Stimulated activated CD8-positive, alpha-beta memory T cell treated with anti-CD3 and anti-CD28 coated beads, Interleukin-15, amount 100 ng/mL, for 4 hours (primary cell): Measurements from ENCODE around the gene DUSP1.

ENCODE experiments used
- DNase-seq, 2 donors: peaks; one replicate each; pipeline ENCODE4 v3.0.0-alpha.2; 2020; ENCODE audit warnings: low read depth in 2 of 2

Gene DUSP1

GRCh38 chr5:172762214-172763119 is 8.5 kb downstream of the DUSP1 start:
- DNase-seq = no peak

DNA sequence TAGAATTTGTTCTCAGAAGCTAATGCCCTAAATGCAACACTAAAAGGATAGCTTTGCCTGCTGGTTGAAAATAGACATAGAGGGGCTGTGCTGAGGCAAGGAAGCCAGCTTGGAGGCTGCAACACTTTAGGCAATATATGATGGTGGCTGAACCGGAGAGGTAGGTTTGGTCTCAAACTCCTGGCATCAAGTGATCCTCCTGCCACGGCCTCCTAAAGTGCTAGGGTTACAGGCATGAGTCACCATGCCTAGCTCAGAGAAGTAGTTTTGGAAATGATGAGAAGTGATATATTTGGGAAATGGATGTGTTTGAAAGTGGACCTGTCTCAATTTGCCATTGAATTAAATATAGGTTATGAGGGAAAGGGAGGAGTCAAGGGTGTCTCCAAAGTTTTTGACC is 10.0 kb downstream of the DUSP1 start:
- no peak for DNase-seq

DNA sequence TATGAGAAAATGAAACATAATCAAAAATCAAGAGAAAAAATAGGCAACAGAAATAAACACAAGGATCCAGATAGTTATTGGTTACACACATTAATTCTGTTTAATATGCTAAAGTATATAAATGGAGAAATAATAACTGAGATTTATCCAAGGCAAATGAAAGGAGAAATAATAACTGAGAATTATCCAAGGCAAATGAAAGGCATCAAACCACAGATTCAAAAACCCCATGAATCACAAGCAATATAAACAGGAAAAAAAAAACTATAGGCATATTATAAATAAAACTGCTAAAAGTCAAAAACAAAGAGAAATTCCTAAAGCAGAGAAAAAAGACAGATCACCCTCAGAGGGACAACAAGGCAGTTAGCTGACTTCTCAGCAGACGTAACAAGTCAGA is 10.9 kb downstream of the DUSP1 start:
- DNase-seq = no peak

- no peak for DNase-seq
Observed at GRCh38 chr5:172758834-172759149, 12.2 kb downstream of the DUSP1 start.

DNA sequence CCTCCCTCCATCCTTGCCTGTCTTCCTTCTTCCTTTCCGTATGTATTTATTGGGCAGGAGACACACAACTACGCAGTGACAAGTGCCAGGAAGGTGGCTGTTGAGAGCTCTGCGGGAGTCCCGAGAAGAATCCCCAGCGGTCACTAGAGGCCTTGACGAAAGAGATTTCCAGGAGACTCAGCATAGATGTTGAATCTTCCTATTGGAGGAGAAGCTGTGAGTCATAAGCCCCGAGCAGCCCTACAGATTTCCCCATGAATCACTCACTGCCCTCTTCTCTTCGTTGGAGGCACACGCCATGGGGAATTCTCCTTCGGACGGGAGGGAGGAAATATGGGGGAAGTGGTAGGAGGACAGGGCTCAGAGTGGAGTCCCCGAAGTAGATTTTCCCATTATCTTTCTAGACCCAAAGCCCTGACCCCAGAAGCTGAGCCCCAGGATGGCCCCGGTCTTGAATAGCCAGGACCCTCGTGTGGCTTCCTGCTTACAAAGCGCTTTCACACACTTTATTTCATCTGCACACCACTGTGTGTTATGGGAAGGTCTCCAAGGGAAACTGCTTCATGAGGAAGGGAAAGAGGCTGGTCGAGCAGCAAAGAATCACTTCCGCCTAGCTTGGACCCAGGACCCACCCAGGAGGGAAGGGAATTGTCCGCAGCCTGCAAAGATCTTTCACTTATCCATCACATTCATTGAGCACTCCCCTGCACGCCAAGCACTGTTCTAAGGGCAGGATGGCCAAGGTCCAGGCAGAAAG is 12.7 kb downstream of the DUSP1 start:
- DNase-seq = no peak

DNA sequence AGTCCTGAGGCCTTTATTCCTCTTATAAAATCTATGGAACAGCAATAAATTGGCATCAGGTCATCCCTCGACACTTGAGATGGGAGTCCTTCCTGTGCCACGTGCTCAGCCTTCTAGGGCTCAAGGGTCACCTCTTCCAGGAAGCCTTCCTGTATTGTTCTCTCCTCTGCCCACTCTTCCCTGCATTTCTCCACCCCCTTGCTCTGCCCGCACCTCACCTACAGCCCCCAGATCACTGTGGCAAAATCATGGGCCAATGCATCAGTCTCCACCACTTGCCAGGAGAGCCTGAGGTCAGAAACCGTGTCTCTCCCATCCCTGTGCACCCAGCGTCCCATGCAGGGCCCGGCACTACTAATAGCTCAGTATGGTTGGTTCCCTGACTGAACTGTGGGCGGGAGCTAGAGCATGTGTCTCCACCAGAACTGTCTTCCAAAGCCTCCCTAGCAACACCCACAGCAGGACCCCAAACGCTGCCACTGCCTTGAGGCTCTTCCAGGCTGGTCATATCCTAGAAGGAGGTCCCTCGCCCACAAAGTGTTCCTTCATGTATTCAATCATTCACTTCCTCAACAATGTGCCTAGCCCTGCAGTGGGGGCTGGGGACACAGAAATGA is 13.5 kb downstream of the DUSP1 start:
- DNase-seq = no peak

GRCh38 chr5:172756764-172757393 is 14.1 kb downstream of the DUSP1 start:
- no peak for DNase-seq

- DNase-seq = no peak
Observed at GRCh38 chr5:172754596-172755356, 16.2 kb downstream of the DUSP1 start.

- DNase-seq = no peak
Observed at GRCh38 chr5:172753101-172753500, 17.9 kb downstream of the DUSP1 start.

DNA sequence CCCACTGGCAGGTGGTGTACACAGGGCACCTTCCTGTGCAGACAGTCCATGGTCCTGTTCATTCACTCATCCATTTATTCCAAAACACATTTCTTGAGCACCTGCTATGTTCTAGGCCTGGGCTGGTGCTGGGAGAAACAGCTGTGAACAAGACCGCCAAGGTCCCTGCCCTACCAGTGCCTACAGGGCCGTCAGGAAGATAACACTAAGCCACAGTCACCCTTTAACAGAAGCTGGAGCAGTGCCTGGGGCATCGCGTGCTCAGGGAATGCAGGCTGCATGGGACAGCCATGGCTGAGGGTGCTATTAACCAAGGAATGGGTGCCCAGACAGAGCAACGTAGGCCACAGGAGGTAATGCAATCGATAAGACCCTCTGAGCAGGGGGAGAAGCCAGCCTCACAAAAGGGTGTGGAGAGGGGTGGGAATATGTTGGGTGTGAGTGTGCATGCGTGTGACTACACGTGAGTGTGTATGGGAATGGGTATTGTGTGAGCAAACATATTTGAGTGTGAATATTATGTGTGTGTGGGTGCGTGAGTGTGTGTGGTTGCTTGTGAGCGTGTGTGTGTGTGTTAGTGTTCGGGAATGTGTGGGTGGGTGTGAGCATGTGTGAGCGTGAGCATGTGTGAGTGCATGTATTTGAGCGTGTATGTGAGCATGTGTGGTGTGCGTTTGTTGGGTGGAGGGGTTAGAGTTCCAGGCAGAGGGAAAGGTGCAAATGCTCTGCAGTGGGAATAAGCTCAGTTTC is 19.1 kb downstream of the DUSP1 start:
- DNase-seq = no peak

DNA sequence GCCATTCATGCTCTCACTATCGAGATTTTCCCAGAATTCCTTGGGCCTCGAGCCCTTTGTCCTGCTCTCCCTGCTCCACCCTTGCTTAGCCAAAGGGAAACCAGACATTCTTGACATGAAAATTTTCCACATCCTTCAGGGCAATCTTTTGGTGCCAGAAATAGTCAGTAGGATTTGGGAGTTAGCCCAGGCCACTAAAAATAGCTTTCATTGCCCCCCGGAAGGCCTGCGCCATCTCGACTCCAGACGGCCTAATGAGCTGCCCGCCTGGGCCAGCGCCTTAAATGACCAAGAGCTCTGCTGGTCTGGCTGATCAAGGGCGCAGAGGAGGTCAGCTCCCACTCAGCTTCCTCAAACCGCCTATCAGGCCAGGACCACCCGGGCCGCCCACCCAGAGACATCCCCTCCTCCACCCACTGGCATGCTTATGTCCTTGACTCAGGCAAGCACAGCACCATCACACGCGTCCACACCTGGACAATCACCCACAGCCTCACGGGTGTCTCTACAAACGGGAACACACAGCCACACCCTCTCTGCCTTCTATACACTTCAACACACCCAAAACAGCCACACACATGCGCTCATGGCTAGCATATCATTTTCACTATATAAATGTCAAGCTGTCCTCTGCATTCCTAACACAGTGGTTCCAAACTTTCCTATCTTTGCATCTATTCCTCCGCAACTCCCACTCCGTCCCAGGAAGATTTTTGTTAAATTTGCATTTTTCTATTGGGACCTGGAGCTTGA is 20.9 kb downstream of the DUSP1 start:
- no peak for DNase-seq

- DNase-seq = no peak
Observed at GRCh38 chr5:172749076-172749475, 21.9 kb downstream of the DUSP1 start.

GRCh38 chr5:172748341-172748843 is 22.6 kb downstream of the DUSP1 start:
- no peak for DNase-seq

DNA sequence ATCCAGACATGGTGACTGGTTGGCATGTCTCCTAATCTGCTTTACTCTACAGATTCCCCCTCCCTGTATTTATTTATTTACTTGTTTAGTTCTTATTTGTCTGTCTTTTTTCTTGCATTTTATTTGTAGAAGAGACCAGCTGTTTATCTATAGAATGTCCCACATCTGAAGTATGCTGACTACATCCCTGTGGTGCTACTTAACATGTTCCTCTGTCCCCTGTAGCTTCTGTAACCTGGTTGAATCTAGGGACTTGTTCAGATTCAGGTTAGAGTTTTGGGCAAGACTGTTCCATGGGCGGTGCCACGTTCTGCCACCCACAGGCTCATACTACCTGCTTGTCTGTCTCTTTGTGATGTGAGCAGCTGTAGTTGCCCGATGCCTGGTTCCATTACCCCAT is 23.5 kb downstream of the DUSP1 start:
- DNase-seq = no peak

DNA sequence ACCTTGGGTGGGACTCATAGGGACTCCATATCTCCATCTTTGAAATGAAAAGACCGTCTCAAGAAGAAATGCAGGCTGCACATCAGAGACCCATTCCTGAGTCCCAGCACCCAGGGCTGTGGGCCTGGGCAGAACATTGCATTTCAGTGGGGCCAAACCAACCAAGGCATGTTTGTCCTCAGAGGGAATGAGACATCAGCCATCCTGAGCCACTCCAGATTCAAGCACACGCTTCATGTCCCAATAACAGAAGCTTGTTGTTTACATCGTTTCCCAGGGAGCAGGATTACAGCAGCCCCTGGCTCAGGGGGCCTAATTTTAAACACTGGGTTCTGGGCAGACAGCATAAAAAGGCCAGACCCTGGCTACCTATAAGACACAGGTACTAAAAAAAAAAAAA is 24.3 kb downstream of the DUSP1 start:
- DNase-seq = no peak

- DNase-seq = no peak
Observed at GRCh38 chr5:172745838-172746237, 25.2 kb downstream of the DUSP1 start.

- DNase-seq = no peak
Observed at GRCh38 chr5:172745406-172745805, 25.6 kb downstream of the DUSP1 start.

DNA sequence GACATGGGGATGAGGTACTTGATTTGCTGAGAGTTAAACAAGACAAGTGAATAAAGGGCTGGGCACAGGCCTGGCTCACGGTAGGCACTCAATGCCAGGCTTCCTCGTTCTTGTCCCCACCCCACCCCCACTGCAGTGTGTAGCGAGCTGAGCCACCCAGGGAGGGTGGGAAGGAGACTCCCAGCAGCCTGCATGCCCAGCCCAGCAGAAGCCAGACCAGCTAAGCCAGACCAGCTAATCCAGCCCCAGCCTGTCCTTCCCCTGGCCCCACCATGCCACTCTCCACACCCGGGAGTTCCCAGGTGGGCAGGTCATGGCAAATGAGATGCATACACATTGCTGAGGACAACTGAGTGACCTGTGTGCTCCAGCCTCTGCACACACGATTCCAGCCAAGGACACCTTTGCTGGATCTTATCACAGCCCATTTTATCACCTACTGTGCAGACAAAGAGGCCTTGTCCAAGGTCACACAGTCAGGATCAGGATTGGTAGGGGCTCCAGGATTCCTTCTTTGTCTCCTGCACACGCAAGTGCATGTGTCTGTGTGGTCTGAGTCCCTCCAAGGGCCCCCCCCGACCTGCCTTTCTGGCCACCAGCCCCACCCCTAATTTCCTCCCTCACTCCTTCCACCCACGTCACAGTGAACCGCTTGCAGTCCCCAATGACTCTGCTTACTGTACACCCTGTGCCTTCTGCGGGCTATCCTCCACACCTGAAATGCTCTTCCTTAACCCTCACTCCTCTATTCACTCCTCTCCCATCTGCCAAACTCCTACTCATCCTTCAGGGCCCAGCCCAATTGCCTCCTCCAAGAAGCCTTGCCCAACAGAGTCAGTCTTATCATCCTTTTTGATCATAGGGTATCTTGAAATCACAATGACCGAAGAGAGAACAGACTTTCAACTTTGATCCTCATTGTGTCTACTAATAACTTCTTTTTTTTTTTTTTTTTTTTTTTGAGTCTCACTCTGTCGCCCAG is 26.6 kb downstream of the DUSP1 start:
- no peak for DNase-seq
